ENCODE data around the gene HLA-DPB1.

DNA sequence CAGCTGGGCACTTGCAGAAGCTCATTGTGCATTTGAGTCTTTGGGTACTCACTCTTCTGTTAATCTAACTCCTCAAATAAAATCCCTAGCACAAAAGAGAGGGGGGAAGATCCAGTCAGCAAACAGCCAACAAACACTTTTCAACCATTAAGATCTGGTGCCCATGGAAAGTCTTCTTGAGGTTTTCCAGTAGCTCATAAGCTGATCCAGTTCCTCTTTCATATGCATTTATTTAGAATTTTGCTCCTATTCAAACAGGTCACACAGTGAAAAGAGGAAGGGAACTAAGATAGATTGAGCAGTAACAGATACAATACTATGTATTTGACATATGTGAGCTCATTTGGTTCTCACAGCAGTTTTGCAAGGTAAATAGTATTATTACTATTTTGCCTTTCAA lies 38.6 kb downstream of the HLA-DPB1 start:
- TF ChIP-seq, protein P1, sequence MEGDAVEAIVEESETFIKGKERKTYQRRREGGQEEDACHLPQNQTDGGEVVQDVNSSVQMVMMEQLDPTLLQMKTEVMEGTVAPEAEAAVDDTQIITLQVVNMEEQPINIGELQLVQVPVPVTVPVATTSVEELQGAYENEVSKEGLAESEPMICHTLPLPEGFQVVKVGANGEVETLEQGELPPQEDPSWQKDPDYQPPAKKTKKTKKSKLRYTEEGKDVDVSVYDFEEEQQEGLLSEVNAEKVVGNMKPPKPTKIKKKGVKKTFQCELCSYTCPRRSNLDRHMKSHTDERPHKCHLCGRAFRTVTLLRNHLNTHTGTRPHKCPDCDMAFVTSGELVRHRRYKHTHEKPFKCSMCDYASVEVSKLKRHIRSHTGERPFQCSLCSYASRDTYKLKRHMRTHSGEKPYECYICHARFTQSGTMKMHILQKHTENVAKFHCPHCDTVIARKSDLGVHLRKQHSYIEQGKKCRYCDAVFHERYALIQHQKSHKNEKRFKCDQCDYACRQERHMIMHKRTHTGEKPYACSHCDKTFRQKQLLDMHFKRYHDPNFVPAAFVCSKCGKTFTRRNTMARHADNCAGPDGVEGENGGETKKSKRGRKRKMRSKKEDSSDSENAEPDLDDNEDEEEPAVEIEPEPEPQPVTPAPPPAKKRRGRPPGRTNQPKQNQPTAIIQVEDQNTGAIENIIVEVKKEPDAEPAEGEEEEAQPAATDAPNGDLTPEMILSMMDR (IDR thresholded peaks at IDR 0.05): no peak
- TF ChIP-seq POLR2A (IDR thresholded peaks at IDR 0.05): no peak
